GM19467 (cell line): ENCODE data around the gene SEC14L5.
"Not testable (repeated sequence)": the region's sequence is repeated elsewhere in the genome, so short reads cannot be mapped to it uniquely, and the experiment has no call there.

ENCODE experiments used
- ATAC-seq: cut with Tn5 transposase; IDR thresholded peaks from one replicate; pipeline ENCODE4 v1.9.1; 2021; ENCODE audit warnings: mild to moderate bottlenecking, moderate library complexity; ENCODE audit not compliant: unreplicated experiment

SEC14L5 gene

GRCh38 chr16:4929619-4930018 is 28.5 kb upstream of the SEC14L5 start:
- ATAC-seq: not testable (repeated sequence)

DNA sequence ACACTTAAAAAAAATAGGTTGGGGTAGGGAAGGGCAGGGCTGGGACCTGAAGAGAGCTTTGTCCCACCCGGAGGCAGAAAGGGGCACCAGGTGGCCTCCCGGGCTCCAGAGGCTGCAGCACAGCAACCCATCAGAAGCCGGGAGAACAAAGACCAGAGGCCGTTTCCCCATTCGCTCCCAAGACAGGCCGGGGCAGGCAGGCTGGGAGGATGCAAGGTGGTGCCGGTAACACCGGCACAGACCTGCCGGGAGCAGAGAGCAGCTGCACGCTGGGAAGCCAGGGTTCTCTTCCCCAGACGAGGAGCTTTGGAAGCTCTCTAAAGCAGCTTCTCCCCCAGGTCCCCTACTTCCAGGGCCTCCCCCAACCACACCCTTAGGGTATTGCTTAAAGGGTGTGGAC is 26.7 kb upstream of the SEC14L5 start:
- no peak for ATAC-seq

GRCh38 chr16:4933433-4933832 is 24.7 kb upstream of the SEC14L5 start:
- no peak for ATAC-seq

DNA sequence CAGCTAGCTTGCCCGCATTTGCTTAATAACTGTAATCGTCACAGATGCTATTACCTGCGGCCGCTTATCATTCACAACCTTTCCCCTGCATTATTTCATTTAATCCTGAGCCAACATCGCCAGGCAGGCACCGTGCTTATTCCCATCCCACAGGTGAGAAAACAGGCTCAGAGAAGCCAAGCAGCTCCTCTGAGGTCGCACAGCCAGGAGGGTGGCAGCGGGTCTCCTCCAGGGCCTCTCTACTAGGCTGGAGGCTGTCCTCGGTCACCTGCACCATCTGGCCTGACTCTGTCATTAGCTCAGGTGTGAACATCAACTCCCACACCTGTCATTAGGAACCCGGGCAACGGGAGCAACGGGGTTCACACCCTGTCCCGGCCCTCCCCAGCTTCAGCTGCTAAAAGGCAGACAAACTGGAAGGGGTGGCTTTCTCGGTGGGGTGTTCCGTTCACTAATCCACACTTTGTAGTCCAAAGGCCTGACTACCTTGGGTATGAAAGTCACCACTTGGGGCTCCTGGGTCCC is 24.2 kb upstream of the SEC14L5 start:
- ATAC-seq: no peak

GRCh38 chr16:4934591-4934990 is 23.5 kb upstream of the SEC14L5 start:
- no peak for ATAC-seq

DNA sequence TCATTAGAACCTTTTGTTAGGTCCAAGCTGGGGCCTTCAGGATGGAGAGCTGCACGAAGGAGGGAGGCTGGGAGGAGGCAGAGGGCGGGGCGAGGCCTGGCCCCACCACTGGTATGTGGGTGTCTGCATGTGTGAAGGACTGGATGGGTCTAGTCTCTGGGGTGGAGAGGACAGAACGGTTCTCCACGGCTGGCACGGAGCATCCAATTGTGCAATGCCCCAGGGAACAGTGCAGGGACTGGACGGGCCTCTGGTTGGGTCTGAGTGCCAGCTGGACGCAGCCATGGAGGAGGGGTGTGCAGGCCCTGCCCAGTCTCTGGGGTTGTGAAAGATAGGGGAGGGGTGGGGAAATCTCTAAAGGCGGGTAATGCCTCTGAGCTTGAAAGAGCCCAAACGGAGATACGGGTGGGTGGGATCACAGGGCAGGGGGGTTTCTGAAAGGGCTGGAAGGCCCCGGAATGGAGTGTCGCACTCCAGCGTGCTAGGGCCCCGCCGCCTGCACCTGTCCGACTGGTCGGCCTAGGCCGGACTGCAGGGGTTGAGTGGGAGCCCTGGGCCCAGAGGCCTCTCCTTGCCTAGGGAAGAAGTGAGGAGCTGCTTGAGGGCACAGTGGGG is 22.8 kb upstream of the SEC14L5 start:
- ATAC-seq: no peak

DNA sequence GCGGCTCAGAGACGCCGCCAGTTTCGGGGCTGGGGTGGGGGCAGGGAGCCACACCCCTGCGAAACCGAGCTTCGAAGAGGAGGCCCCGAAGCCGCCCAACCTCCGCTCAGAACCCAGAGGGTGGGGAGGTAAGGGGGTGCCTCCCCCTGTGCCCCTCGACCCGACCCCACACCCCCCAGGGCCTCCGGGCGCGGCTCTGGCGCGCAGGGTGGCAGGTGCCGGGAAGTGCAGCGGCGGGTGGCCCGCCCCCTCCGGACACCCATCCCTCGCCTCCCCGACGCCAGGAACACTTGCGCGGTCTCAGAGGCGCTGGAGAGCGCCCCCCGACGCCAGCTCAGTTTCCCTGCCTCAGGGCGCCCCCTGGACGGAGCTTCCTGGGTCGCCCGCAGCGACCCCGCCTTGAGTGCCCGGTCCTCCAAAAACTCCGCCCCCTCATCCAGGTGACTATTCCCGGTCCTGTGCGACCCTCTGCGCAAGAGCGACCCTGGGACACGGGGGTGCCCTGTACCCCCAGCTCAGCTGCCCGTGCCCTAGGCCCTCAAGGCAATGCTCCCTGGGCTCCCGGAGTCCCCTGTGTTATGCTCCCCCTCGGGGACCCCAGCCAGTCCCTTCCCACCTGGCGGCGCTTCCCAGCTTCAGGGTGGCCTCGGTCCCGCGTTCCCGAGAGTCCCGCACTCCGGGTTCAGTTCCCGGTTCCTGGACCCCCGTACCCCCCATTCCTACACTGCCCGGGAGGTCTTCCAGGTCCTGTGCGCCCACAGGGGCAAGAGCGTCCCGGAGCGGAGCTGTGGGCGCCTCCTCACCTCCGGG is 21.7 kb upstream of the SEC14L5 start:
- no peak for ATAC-seq

DNA sequence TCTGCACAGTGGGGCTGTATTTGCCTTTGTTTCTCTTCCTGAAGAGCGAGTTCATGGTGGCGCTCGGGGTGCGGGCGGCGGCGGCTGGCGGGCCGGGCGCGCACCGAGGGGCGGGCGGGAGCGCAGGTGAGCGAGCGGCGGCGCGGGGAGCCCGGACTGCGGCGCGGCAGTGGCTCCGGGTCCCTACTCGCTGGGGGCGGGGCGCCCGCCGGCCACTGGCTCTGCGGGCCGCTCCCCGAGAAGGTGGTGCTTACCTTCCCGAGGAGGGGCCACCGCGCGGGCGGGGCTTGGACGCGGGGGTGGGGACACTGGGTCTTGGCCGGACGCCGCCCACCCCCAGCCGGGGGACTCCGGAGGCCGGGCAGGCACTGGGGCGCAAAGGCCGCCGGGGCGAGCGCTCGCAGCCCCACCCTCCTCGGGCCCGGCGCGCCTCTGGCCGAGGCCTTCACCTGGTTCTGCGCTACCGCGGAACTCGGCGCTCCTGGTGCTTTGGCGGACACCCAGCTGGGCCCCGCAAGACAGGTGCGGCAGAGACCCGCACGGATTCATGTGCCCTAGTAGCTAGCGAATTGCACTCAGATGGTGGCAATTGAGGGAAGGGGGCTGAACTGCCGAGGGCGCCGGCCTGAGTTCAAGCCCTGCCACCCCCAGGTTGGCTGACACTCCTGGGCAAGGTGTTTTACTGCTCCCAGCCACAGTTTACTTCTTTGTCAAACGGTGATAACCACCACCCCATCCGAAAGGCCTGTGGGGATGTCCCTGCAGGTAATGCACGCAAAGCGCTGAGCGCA is 20.9 kb upstream of the SEC14L5 start, which contains the start of gene PPL:
Gene PPL (minus strand): TSS at position 158 of the 791 bp plus-strand sequence. CDS start 103 bp downstream, at position 55.
- no peak for ATAC-seq

GRCh38 chr16:4937782-4938682 is 20.1 kb upstream of the SEC14L5 start:
- no peak for ATAC-seq

- no peak for ATAC-seq
These were observed 19.5 kb upstream of the SEC14L5 start for GRCh38 chr16:4938683-4939030.

DNA sequence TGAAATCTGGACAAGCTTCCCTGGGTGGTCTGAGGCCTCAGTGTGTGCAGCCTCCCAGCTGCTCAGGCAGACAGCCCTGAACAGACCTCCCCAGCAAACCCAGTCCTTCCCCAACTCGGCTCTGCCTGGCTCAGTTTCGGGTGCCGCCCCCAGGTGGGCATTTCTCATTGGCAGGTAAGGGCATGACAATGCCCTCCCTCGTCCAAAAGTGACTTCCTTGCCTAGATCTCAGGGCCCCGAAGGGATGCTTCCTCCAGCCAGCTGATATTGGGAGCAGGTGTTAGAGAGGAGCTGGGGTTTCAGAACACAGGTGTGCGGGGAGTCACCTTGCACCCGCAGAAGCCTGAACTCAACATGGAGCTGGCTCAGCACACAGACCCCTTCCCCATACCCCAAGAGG is 17.4 kb upstream of the SEC14L5 start:
- ATAC-seq: no peak

- no peak for ATAC-seq
These were observed 15.6 kb upstream of the SEC14L5 start for GRCh38 chr16:4942481-4942880.

DNA sequence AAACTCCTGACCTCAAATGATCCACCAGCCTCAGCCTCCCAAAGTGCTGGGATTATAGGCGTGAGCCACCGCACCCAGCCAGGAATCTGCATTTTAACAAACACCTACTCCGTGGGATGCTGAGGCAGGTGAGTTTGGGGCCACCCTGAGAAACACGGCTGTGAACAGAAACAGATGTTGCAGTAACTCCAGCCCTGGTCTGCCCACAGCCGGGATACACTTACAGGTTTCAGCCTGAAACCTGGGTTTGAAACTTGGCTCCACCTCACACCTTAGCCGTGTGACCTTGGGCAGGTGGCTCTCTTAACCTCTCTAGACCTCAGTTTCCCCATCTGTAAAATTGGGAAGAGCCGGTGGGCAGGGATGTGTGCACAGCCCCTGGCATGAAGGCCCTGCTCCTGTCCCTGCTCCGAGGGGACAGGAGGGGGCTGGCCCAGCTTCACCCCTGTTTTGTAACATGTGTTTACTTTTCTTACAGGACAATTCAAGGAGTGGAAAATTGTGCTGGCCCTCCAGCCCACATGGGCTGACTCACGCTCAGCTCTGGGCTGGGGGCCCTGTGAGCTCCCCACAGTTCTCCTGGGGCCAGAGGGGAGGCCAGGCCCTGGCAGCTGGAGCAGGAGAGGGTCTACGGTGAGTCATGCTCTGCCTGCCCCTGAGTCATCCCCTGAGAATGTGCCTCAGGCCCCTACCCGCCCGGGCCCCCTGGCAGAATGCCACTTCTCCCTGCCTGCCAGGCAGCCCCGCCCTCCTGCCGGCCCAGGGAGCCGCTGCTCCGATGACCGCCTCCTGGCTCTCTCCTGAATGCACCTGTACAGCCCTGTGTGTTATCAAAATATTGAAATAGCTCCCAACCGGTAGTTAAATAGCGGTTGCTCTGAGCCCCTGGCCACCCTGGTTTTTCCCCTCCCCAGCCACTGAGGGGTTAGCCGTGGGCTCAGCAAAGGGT is 13.5 kb upstream of the SEC14L5 start:
- no peak for ATAC-seq

DNA sequence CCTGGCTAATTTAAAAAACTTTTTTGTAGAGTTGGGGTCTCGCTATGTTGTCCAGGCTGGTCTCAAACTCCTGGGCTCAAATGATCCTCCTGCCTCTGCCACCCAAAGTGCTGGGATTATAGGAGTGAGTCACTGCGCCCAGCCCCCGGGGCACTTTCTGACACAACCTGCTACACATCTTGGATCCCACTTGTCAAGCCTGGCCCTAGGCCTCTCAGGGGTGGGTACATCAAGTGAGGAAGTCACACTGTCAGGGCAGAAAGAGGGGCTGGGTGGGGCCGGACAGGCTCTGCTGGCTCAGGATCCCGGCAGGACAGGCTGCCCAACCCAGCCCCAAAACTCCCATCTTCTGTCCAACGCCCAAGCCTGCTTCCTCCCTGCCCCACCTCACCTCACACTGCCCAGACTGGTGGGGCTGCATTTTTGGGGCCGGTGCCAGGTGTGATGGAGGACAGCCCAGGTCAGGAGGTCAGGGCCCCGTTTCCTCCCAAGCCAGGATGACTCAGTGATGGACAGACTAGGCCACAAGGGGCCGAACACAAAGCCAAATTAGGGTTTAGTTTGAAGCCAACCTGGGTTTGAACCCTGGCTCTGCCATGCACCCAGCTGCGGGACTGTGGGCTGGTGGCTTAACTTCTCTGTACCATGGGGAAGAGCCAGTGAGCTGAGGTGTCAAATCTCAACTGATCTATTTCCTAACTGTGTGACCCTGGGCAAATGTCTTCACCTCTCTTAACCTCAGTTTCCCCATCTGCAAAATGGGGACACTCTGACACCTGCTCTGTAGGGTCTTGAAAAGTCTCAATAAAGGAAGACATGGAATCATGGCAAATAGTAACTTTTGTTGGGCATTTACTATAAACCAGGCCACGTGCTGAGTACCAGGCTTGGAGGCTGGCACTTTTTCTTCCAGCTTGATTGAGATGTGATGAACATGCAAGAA is 12.3 kb upstream of the SEC14L5 start:
- no peak for ATAC-seq

- ATAC-seq: no peak
These were observed 11.2 kb upstream of the SEC14L5 start for GRCh38 chr16:4946917-4947316.

DNA sequence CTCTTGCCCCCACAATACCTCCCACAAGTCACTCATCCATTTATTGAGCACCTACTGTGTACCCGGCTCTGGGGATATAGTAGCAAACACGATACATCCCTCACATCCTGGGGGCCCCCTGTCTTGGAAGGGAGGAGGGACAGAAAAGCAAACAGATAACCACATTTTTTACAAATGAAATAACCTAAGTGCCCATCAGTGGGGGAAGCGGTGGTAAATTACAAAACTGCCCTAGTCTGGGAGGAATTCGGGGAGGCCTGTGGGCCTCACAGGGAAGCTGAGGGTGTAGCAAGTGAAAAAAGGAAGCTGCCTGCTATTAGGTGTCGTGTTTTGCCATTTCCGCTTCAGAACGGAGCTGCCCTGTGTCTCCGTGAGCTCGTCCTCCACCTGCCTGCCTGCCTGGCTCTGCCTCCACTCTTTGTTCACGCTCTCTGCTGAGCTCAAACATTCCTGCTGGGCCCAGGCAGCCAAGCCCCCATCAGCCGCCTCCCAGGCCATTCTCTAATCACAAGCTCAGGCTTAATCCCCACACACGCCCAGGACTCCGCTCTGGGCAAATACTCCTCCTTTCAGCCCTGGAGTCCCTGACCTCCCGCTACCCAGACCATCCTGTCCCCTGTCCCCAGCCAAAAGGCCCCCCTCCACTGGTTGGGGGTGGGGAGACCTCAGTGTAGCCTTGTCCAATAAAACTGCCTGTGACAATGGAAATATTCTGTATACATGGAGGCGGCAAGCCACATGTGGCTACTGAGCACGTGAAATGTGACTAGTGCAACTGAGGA is 10.2 kb upstream of the SEC14L5 start:
- ATAC-seq: no peak
